B cell (primary cell): Measurements from ENCODE around the gene NKD2. TPM values are rescaled to one million over a fixed set of nuclear protein-coding genes. Genes with fewer than 3 reads are reported as not detected.
"Not testable (repeated sequence)": the region's sequence is repeated elsewhere in the genome, so short reads cannot be mapped to it uniquely, and the experiment has no call there.

Source experiments
- ATAC-seq: fragments of 200-7000 bp; cut with Tn5 transposase; one replicate; pipeline ENCODE4 v1.10.0; 2021; ENCODE audit warnings: low read depth, mild to moderate bottlenecking, moderate number of reproducible peaks, moderate library complexity
- CTCF ChIA-PET: fragments of 350-600 bp; sonication (Branson Sonifier 250); formaldehyde crosslinking; loops from one replicate; lab custom pipeline; 2021; ENCODE audit warnings: antibody characterized with exemption, inconsistent platforms; lab: Charles Lee
- POLR2A ChIA-PET: fragments of 350-600 bp; sonication (Branson Sonifier 250); formaldehyde crosslinking; loops from one replicate; lab custom pipeline; 2021; ENCODE audit warnings: antibody characterized with exemption; lab: Charles Lee
- DNase-seq: peaks from one replicate; pipeline ENCODE4 v3.0.0; 2013
- H2AFZ ChIP-seq: 2 replicates; pipeline ENCODE4 v1.6.1; 2012; ENCODE audit warnings: mild to moderate bottlenecking, low read depth, low read length; ENCODE audit not compliant: insufficient read depth, poor library complexity, severe bottlenecking
- H3K27ac ChIP-seq, 2 donors: 1 replicate in 1 of 2; 2 replicates in 1 of 2; pipeline ENCODE4 v1.5.1; 2012 to 2013; ENCODE audit warnings: low read length in 2 of 2, mild to moderate bottlenecking in 2 of 2, moderate library complexity in 1 of 2
- H3K27me3 ChIP-seq, 4 experiments: fragments of 200-600 bp in 1 of 4; sonication (generic) in 1 of 4; replicated peaks in 1 of 4; 1 replicate in 2 of 4; 2 replicates in 2 of 4; pipeline versions ENCODE4 v1.6.1 to v1.7.0; 2013 to 2016; ENCODE audit warnings: low read length in 3 of 4, mild to moderate bottlenecking in 2 of 4, mixed read lengths in 1 of 4, moderate library complexity in 1 of 4; ENCODE audit not compliant: insufficient read depth in 4 of 4, control insufficient read depth in 3 of 4; ENCODE audit errors: control extremely low read depth in 1 of 4
- H3K36me3 ChIP-seq, 2 experiments: replicated peaks in 1 of 2; 1 replicate in 1 of 2; 2 replicates in 1 of 2; pipeline versions ENCODE4 v1.6.1 to v1.7.1; 2013; ENCODE audit warnings: low read length in 1 of 2; ENCODE audit not compliant: insufficient read depth in 2 of 2, control insufficient read depth in 1 of 2; ENCODE audit errors: control extremely low read depth in 1 of 2, extremely low read depth in 1 of 2
- H3K4me1 ChIP-seq, 2 donors: fragments of 200-600 bp in 1 of 2; sonication (generic) in 1 of 2; 1 replicate in 1 of 2; 2 replicates in 1 of 2; pipeline versions ENCODE4 v1.5.1 to v1.6.1; 2013 to 2017; ENCODE audit warnings: low read length in 2 of 2; ENCODE audit not compliant: control insufficient read depth in 2 of 2, insufficient read depth in 2 of 2
- H3K4me2 ChIP-seq: replicated peaks from 2 replicates; pipeline ENCODE3; 2012; ENCODE audit warnings: mild to moderate bottlenecking, low read depth, low read length; ENCODE audit not compliant: poor library complexity, severe bottlenecking
- H3K4me3 ChIP-seq, 5 experiments: fragments of 200-600 bp in 1 of 5; sonication (generic) in 1 of 5; 1 replicate in 3 of 5; 2 replicates in 2 of 5; pipeline versions ENCODE4 v1.5.1 to v1.7.0; 2011 to 2016; ENCODE audit warnings: low read length in 4 of 5, mild to moderate bottlenecking in 4 of 5, low read depth in 2 of 5, control low read depth in 1 of 5, moderate library complexity in 1 of 5; ENCODE audit not compliant: insufficient read depth in 1 of 5; ENCODE audit errors: control extremely low read depth in 1 of 5, extremely low read depth in 1 of 5
- H3K79me2 ChIP-seq: fragments of 200-600 bp; sonication (generic); one replicate; pipeline ENCODE4 v1.6.0; 2016; ENCODE audit warnings: low read length; ENCODE audit not compliant: control insufficient read depth, insufficient read depth
- H3K9ac ChIP-seq: fragments of 200-600 bp; sonication (generic); 2 replicates; pipeline ENCODE4 v1.6.1; 2017; ENCODE audit warnings: mild to moderate bottlenecking, low read length, moderate library complexity
- H3K9me3 ChIP-seq, 3 donors: one replicate each; pipeline versions ENCODE4 v1.6.1 to v1.7.1; 2013; ENCODE audit warnings: low read length in 2 of 3; ENCODE audit not compliant: control insufficient read depth in 2 of 3, insufficient read depth in 1 of 3; ENCODE audit errors: control extremely low read depth in 1 of 3
- H4K20me1 ChIP-seq: 2 replicates; pipeline ENCODE4 v1.6.0; 2012; ENCODE audit warnings: mild to moderate bottlenecking, low read length; ENCODE audit not compliant: insufficient read depth, control insufficient read depth, poor library complexity, severe bottlenecking
- H3K27ac Mint-ChIP-seq: one replicate; pipeline ENCODE4 v1.8.0; 2021; ENCODE audit warnings: mixed read lengths
- H3K27me3 Mint-ChIP-seq: one replicate; pipeline ENCODE4 v1.8.0; 2021; ENCODE audit warnings: mixed read lengths
- H3K4me1 Mint-ChIP-seq: one replicate; pipeline ENCODE4 v1.8.0; 2021; ENCODE audit warnings: mixed read lengths
- H3K4me3 Mint-ChIP-seq: one replicate; pipeline ENCODE4 v1.8.0; 2021; ENCODE audit warnings: mixed read lengths
- H3K9me3 Mint-ChIP-seq: one replicate; pipeline ENCODE4 v1.8.0; 2022; ENCODE audit warnings: mixed read lengths; ENCODE audit not compliant: insufficient read depth
- CTCF ChIP-seq: fragments of 200-600 bp; IDR thresholded peaks from one replicate; pipeline ENCODE4 v1.8.0; 2022; ENCODE audit warnings: antibody characterized with exemption, mild to moderate bottlenecking
- EZH2 ChIP-seq: IDR thresholded peaks from 2 replicates; pipeline ENCODE4 v1.6.1; 2012; ENCODE audit warnings: borderline replicate concordance, low read depth, mild to moderate bottlenecking, moderate library complexity, low read length; ENCODE audit not compliant: insufficient read depth, poor library complexity, severe bottlenecking
- WGBS: methylation state at CpG from one replicate; pipeline ENCODE4 v1.1.5; 2013; ENCODE audit warnings: missing lambda C conversion rate; ENCODE audit not compliant: insufficient coverage; 5-methylcytosine and 5-hydroxymethylcytosine counted together
- intact Hi-C: fragments of 100-400 bp; cut with micrococcal nuclease; formaldehyde crosslinking; loops from one replicate; pipeline ENCODE4 v1.10.0; 2022
- polyA plus RNA-seq: library from polyadenylated mRNA; depleted of rRNA; stranded (reverse); fragments of >200 nt; gene quantifications from 2 replicates; pipeline ENCODE4 v1.2.3, GENCODE V29; 2012
- total RNA-seq, 2 donors: library from RNA; stranded (reverse); fragments of 120-200 nt in 1 of 2; gene quantifications; 1 replicate in 1 of 2; 2 replicates in 1 of 2; pipeline versions ENCODE4 v1.2.3 to v1.2.4, GENCODE V29; 2013 to 2022

NKD2 gene
- total and polyA plus RNA-seq, 2 donors (not counting 1 experiment from before 2014, with no cell fraction given), result 0.12 to 0.34 TPM

GRCh38 chr5:1020452-1020961 lies 11.9 kb downstream of the NKD2 start:
- no peaks in the 10 kb centered on the region for H3K79me2 ChIP-seq
- H3K4me3 ChIP-seq, result no peak overlapping the region
- ATAC-seq (no peak), DNase-seq (no peak)
- no peak overlapping the region for H3K27ac Mint-ChIP-seq
- ChIA-PET POLR2A (no interaction called here), CTCF (no interaction called here)
- no peaks in the 10 kb centered on the region for H3K36me3 ChIP-seq
- H3K4me2 ChIP-seq, result no peak overlapping the region
- H3K9me3 Mint-ChIP-seq, result no peaks in the 10 kb centered on the region
- no peak overlapping the region for H3K4me3 Mint-ChIP-seq
- WGBS, result 98% methylated on average over 10 of the region's 16 CpGs
- no peaks in the 10 kb centered on the region for H3K9me3 ChIP-seq
- no peaks in the 10 kb centered on the region for H3K4me1 ChIP-seq
- TF ChIP-seq EZH2 (no peak), CTCF (no peak)
- H3K4me1 Mint-ChIP-seq, result no peaks in the 10 kb centered on the region
- no peak overlapping the region for H2AFZ ChIP-seq
- no peaks in the 10 kb centered on the region for H3K27me3 Mint-ChIP-seq
- intact Hi-C loops, result no loop called here
- H4K20me1 ChIP-seq, result no peaks in the 10 kb centered on the region
- H3K27me3 ChIP-seq, result no peaks in the 10 kb centered on the region
- no peak overlapping the region for H3K9ac ChIP-seq
- no peak overlapping the region for H3K27ac ChIP-seq

- Histone ChIP-seq H4K20me1 (no peaks in the 10 kb centered on the region), H3K27ac (no peak overlapping the region), H3K79me2 (no peaks in the 10 kb centered on the region), H3K4me2 (no peak overlapping the region), H3K9me3 (no peaks in the 10 kb centered on the region), H2AFZ (no peak overlapping the region), H3K9ac (no peak overlapping the region), H3K4me3 (no peak overlapping the region), H3K36me3 (no peaks in the 10 kb centered on the region), H3K4me1 (no peaks in the 10 kb centered on the region), H3K27me3 (no peaks in the 10 kb centered on the region)
- H3K27me3 Mint-ChIP-seq, result no peaks in the 10 kb centered on the region
- CTCF ChIA-PET, result no interaction called here
- no peak for ATAC-seq
- no peak overlapping the region for H3K27ac Mint-ChIP-seq
- intact Hi-C loops, result no loop called here
- DNase-seq, result no peak
- WGBS, result 63% methylated on average over 19 of the region's 29 CpGs
- H3K9me3 Mint-ChIP-seq, result no peaks in the 10 kb centered on the region
- H3K4me1 Mint-ChIP-seq, result no peaks in the 10 kb centered on the region
- no peak overlapping the region for H3K4me3 Mint-ChIP-seq
- TF ChIP-seq EZH2 (no peak), CTCF (no peak)
- POLR2A ChIA-PET, result no interaction called here
These were observed 12.8 kb downstream of the NKD2 start for GRCh38 chr5:1021136-1021968.

GRCh38 chr5:1021969-1022336 lies 13.4 kb downstream of the NKD2 start:
- DNase-seq, H3K27ac Mint-ChIP-seq, H3K27ac ChIP-seq, H3K9me3 Mint-ChIP-seq, H3K9me3 ChIP-seq, H3K4me1 ChIP-seq, H3K27me3 ChIP-seq, H3K4me2 ChIP-seq, H4K20me1 ChIP-seq, H2AFZ ChIP-seq, H3K4me3 Mint-ChIP-seq, H3K36me3 ChIP-seq, POLR2A ChIA-PET, CTCF ChIA-PET, H3K9ac ChIP-seq, H3K27me3 Mint-ChIP-seq, H3K4me3 ChIP-seq, intact Hi-C loops, ATAC-seq, H3K79me2 ChIP-seq, H3K4me1 Mint-ChIP-seq: not testable (repeated sequence)
- 100% methylated on average over 2 of the region's 9 CpGs for WGBS
